Neural cell (in vitro differentiated cells): Measurements from ENCODE around the gene TFDP1.

Experiments
- EZH2 ChIP-seq: fragments of 200-600, 300-800 bp; shearing (Covaris generic), sonication (generic); IDR thresholded peaks from 2 replicates; pipeline ENCODE4 v1.6.1; 2014; ENCODE audit warnings: antibody characterized with exemption, low read length, borderline replicate concordance, mild to moderate bottlenecking; ENCODE audit not compliant: insufficient read depth, poor library complexity, severe bottlenecking
- POLR2AphosphoS5 ChIP-seq: IDR thresholded peaks from 2 replicates; pipeline ENCODE4 v1.6.1; 2012
- TF ChIP-seq, protein P1 (sequence below): IDR thresholded peaks from 2 replicates; pipeline ENCODE4 v1.6.1; 2012; ENCODE audit warnings: borderline replicate concordance

DNA sequence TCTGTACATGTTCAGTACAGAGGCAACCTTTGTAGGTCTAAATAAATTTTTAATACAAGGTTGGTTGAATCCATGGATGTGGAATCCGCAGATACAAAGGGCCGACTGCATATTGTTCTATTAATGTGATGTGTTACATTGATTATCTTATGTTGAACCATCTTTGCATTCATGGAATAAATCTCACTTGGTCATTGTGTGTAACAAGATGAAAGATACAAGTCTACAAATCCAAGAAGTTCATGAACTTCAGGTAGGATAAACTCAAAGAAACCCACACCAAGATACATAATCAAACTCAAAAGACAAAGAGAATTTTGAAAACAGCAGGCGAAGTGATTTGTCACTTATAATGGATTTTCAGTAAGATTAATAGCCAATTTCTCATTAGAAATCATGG, 8.0 kb upstream of the TFDP1 start:
- no peak for TF ChIP-seq POLR2AphosphoS5
- TF ChIP-seq, protein P1, sequence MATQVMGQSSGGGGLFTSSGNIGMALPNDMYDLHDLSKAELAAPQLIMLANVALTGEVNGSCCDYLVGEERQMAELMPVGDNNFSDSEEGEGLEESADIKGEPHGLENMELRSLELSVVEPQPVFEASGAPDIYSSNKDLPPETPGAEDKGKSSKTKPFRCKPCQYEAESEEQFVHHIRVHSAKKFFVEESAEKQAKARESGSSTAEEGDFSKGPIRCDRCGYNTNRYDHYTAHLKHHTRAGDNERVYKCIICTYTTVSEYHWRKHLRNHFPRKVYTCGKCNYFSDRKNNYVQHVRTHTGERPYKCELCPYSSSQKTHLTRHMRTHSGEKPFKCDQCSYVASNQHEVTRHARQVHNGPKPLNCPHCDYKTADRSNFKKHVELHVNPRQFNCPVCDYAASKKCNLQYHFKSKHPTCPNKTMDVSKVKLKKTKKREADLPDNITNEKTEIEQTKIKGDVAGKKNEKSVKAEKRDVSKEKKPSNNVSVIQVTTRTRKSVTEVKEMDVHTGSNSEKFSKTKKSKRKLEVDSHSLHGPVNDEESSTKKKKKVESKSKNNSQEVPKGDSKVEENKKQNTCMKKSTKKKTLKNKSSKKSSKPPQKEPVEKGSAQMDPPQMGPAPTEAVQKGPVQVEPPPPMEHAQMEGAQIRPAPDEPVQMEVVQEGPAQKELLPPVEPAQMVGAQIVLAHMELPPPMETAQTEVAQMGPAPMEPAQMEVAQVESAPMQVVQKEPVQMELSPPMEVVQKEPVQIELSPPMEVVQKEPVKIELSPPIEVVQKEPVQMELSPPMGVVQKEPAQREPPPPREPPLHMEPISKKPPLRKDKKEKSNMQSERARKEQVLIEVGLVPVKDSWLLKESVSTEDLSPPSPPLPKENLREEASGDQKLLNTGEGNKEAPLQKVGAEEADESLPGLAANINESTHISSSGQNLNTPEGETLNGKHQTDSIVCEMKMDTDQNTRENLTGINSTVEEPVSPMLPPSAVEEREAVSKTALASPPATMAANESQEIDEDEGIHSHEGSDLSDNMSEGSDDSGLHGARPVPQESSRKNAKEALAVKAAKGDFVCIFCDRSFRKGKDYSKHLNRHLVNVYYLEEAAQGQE: no peak
- no peak for TF ChIP-seq EZH2
